Limb (tissue), 2 donors: ENCODE measurements around the gene CCDC18.
"Not testable (repeated sequence)": the region's sequence is repeated elsewhere in the genome, so short reads cannot be mapped to it uniquely, and the experiment has no call there.

ENCODE experiments used
- DNase-seq, 2 donors: peaks; one replicate each; pipeline ENCODE4 v3.0.0-alpha.2; 2016; ENCODE audit errors: extremely low spot score in 2 of 2

CCDC18 gene

DNA sequence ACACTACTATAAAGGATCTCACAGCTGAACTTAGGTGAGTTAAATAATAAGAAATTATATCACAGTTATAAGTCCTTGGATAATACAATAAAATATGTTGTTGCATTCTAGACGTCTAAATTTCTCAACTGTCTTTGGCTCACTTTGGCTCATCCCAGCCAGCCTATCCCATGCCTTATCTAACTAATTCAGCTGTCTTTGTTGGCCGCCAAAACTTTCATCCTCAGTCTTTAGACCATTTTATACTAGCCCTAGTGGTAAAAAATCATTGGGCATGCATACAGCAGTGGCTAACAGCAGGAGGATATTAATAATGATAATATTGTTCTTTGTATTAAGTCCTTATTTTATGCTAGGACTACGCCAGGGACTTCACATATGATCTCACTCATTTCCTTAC lies 59.3 kb downstream of the CCDC18 start:
- DNase-seq: no peak

DNA sequence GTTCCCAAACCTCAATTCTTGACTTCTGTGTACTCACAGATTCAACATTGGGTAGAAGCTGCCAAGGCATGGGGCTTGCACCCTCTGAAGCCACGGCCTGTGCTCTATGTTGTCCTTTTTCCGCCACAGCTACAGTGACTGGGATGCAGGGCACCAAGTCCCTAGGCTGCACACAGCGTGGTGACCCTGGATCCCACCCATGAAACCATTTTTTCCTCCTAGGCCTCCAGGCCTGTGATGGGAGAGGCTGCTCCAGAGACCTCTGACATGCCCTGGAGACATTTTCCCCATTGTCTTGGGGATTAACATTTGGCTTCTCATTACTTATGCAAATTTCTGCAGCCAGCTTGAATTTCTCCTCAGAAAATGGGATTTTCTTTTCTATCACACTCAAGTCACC lies 62.7 kb downstream of the CCDC18 start:
- not testable (repeated sequence) for DNase-seq

- DNase-seq: no peak
Observed at GRCh38 chr1:93244298-93245069, 64.0 kb downstream of the CCDC18 start.

GRCh38 chr1:93251966-93252365 lies 71.4 kb downstream of the CCDC18 start:
- DNase-seq: no peak

GRCh38 chr1:93252598-93252997 lies 72.1 kb downstream of the CCDC18 start:
- DNase-seq: no peak

GRCh38 chr1:93253516-93253915 lies 73.0 kb downstream of the CCDC18 start:
- no peak for DNase-seq

DNA sequence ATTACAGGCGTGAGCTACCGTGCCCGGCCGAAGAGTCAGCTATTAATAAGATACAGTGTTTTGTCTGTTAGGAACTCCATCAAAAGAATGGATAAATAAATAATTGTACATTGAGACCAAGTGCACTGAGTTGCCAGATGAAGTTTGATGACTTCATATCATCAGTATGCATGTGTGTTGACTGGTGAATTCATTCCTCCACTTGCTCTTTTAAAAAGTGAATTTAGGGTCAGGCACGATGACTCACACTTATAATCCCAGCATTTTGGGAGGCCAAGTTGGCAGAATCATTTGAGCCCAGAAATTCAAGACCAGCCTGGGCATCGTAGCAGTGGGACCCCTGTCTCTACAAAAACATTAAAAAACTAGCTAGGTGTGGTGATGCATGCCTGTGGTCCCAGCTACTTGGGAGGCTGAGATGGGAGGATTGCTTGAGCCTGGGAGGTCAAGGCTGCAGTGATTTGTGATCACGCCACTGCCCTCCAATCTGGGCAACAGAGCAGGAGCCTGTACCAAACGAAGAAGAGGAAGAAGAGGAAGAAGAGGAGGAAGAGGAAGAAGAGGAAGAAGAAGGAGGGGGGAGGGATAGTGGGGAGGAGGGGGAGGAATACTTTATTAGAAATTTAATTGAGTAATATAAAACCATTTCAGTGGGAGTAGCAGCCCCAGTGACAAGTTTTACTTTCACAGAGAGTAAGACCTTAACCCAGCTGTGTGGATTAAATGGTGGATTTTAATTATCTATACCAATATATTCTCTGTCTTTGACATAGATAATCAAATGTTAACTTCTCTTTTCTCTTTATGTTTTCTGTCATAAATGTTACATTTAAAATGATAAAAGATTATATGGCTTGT lies 74.9 kb downstream of the CCDC18 start:
- no peak for DNase-seq

DNA sequence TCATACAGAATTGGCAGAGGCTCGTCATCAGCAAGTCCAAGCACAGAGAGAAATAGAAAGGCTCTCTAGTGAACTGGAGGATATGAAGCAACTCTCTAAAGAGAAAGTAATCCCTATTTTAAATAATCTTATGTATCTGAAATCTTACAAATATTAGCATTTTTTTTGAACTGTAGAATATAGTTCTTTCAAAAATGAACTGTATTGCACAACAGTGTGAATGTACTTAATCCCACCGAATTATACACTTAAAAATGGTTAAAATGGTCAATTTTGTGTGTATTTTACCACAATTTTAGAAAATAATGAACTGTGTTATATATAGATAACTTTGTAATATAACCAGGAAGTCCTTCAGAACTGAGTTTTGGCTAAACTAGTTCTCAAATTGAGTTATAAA lies 75.9 kb downstream of the CCDC18 start:
- DNase-seq: no peak

DNA sequence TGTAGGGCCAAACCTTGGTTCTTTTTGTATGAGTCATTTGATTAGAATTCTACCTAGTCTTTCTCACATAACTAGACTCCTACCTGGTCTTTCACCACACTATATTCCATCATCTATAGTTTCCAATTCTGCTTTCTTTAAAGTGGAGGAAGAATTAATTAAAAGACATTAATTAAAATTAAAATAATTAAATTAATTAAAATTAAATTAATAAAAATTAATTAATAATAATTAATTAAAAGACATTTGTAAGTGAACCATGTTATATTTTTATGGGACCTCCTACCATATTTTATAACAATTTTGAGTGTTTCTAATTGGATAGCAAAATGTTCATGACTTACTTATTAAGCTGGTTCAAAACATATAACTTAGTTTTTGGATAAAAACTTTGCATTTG lies 77.4 kb downstream of the CCDC18 start:
- no peak for DNase-seq

GRCh38 chr1:93260726-93261125 lies 80.2 kb downstream of the CCDC18 start:
- DNase-seq: not testable (repeated sequence)

DNA sequence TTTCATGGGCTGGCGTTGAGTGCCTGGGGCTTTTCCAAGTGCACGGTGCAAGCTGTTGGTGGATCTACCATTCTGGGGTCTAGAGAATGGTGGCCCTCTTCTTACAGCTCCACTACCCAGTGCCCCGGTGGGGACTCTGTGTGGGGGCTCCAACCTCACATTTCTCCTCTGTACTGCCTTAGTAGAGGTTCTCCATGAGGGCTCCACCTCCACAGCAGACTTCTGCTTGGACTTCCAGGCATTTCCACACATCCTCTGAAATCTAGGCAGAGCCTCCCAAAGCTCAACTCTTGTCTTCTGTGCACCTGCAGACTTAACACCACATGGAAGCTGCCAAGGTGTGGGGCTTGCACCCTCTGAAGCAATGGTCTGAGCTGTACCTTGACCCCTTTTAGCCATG lies 82.1 kb downstream of the CCDC18 start:
- DNase-seq: no peak

GRCh38 chr1:93268888-93269287 lies 88.4 kb downstream of the CCDC18 start:
- not testable (repeated sequence) for DNase-seq

DNA sequence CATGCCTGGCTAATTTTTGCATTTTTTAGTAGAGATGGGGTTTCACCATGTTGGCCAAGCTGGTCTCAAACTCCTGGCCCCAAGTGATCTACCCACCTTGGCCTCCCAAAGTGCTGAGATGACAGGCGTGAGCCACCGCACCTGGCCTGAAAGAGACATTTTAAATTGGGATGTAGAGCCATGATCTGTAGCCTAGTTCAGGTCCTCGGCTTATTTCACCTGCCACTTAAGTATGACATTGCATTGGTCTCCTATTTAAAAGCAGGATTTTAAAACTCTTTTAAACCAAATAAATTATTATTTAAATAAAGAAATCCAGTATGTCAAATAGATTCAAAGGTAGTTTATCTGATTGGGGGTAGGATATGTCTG lies 94.7 kb downstream of the CCDC18 start:
- not testable (repeated sequence) for DNase-seq

DNA sequence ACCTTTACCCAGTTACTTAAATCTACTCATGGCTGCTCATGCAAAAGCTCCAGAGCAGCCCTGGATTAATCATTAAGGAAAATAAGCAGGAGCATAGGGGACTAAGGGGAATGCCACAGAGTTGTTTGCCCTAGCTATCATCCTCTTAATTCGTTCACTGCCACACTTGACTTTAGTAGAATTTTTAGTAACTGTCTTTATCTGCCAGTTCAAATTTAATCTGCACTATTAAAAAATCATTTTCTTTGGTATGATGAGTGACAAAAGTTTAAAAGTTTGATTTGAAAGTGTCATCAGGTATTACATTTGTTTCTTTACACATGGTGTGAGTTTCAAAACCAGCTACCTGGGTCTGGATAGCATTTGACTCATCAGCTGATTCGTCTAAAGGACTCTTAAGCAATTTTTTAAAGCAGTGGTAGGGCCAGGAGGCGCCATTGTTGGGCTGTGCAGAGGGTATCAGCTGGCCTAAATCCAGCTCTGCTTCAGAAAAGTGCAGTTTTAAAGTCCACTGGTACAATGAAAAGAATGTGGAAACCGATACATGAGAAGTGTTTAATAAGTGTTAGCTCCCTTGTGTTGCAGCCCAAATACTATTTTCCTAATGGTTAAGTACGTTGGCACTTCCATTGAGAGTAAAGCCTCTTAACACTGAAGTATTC lies 95.2 kb downstream of the CCDC18 start:
- no peak for DNase-seq

DNA sequence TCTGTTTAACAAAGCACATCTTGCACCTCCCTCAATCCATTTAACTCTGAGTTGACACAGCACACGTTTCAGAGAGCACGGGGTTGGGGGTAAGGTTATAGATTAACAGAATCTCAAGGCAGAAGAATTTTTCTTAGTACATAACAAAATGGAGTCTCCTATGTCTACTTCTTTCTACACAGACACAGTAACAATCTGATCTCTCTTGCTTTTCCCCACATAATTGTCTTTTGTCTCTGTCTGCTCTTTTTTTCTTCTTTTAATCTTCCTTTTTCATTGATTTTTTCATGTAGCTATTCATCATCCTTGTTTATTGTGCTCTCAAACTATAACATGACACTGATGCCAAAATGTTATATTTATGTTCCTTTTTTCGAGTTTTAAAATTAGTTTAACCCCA lies 97.0 kb downstream of the CCDC18 start:
- DNase-seq: not testable (repeated sequence)

DNA sequence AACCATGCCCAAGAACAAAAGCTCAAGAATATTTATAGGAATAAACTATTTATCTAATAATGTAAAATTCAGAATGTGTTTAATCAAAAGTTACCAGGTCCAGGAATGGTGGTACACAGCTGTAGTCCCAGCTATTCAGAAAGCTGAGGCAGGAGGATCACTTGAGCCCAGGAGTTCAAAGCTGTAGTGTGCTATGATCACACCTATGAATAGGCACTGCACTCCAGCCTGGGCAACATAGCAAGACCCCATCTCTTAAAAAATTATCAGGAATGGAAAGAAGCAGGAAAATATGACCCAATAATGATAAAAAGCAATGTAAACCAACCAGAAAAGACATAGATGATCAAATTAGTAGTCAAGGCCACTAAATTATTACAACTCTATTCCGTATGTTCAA lies 103.0 kb downstream of the CCDC18 start:
- DNase-seq: no peak

DNA sequence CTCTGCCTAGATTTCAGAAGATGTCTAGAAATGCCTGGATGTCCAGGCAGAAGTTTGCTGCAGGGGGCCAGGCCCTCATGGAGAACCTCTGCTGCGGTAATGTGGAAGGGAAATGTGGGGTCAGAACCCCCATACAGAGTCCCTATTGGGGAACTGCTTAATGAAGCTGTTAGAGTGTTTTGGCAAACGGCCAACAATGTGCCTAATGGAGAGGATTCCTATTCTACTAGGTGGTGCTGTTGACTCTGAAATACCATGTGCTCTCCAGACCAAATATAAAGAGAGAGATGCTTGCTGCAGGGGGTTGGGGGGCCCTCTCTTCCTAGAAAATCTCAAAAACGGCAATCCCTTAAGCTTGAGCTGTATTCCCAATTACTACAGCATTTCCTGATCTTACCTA lies 108.0 kb downstream of the CCDC18 start:
- DNase-seq: no peak

- no peak for DNase-seq
Observed at GRCh38 chr1:93296555-93297154, 116.1 kb downstream of the CCDC18 start.

DNA sequence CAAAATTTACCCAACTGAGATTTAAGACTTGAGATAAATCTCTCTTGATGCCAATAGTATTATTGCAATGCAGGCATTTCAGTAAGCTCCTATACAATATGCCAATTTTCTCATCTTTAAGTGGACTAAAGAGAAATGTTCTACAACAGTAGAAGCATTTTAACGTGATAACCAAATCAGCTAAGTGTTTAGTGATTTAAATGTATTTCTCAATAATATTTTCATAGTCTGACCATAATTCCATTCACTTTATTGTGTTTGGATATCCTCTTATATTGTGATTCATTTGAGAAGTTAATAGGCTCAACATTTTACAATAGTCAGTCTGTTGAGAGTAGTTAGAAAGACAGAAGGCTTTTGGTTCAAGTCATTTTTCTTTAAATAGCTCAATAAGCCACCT lies 120.6 kb downstream of the CCDC18 start:
- no peak for DNase-seq

DNA sequence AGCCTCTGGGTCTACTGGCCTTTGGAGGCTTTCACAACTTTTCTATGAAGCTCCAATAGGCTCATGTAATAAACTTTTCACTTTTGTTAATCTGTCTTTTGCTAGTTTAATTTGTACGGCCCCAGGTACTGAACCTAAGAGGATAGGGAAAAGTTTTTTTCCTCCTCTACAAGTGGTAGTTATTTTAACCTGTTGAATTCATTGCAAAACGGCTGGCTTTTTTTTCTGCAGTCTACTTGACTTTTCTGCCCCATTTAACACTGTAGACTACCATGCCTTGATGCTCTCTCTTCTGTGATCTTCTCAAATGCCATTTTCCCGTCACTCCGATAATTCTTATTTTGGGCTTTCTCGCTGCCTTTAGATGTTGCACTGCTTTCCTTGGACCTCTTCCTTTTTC lies 121.6 kb downstream of the CCDC18 start:
- no peak for DNase-seq

DNA sequence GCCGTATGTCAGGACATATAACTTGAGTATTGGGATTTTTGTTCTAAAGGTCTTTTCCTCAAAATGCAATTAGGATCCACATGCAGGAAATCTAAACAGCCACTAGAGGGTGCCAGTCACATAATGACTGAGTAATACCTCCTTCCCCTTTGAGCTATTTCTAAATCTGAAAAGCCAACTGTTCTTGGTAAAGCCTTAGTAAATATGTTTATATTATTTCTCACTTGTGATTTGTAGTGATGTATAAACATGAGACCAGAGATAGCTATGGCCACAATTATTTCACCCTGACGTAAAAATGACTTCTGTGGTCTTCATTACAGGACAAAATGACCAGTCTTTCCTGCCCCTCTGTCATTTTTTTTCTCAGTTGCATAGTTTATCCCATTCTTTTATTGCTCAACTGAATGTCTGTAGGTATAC lies 124.2 kb downstream of the CCDC18 start:
- peak in 1 of 2 donors; percentile 70 for DNase-seq

- no peak for DNase-seq
Observed at GRCh38 chr1:93306920-93307319, 126.4 kb downstream of the CCDC18 start.
